MM.1S (cell line): Measurements from ENCODE around the gene FOXD4L6.
"Not testable (repeated sequence)": the region's sequence is repeated elsewhere in the genome, so short reads cannot be mapped to it uniquely, and the experiment has no call there.

Experiments used
- EZH2 ChIP-seq: fragments of 300-600 bp; sonication (generic); optimal IDR thresholded peaks from 2 replicates; pipeline ENCODE3; 2017; ENCODE audit warnings: low read depth, mild to moderate bottlenecking, antibody characterized with exemption, low read length, mixed read lengths
- EZH2phosphoT487 ChIP-seq: fragments of 300-600 bp; sonication (generic); IDR thresholded peaks from 2 replicates; pipeline ENCODE4 v1.6.1; 2018; ENCODE audit warnings: antibody characterized with exemption, low read length
- TF ChIP-seq, protein P1 (sequence below): fragments of 300-600 bp; sonication (generic); IDR thresholded peaks from 2 replicates; pipeline ENCODE4 v1.5.1; 2016; ENCODE audit warnings: antibody characterized with exemption, low read length, mixed read lengths

DNA sequence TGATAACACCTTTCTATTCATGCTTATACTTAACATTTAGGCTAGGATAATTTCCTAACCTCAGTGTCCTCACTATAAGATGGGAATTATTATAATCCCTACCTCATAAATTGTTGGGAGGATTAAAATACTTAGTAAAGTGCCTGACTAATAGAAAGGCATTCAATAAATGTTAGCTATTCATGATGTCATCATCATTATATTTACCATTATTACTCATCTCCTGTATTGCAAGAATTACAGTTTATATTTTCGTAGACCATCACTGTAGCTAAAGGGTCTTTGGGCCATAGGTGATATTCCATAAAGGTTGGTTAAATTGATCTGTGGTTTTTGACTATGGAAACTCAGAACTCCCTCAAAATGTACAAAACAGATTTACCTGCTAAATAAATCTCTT, 50.9 kb downstream of the FOXD4L6 start:
- not testable (repeated sequence) for TF ChIP-seq EZH2phosphoT487, EZH2
- TF ChIP-seq, protein P1, sequence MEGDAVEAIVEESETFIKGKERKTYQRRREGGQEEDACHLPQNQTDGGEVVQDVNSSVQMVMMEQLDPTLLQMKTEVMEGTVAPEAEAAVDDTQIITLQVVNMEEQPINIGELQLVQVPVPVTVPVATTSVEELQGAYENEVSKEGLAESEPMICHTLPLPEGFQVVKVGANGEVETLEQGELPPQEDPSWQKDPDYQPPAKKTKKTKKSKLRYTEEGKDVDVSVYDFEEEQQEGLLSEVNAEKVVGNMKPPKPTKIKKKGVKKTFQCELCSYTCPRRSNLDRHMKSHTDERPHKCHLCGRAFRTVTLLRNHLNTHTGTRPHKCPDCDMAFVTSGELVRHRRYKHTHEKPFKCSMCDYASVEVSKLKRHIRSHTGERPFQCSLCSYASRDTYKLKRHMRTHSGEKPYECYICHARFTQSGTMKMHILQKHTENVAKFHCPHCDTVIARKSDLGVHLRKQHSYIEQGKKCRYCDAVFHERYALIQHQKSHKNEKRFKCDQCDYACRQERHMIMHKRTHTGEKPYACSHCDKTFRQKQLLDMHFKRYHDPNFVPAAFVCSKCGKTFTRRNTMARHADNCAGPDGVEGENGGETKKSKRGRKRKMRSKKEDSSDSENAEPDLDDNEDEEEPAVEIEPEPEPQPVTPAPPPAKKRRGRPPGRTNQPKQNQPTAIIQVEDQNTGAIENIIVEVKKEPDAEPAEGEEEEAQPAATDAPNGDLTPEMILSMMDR, result not testable (repeated sequence)
